Gastrocnemius medialis (tissue), 4 donors: ENCODE results near the gene CNGA4. TPM values are rescaled to one million over a fixed set of nuclear protein-coding genes. Genes with fewer than 3 reads are reported as not detected.
A peak's percentile ranks its signal among the peaks of the same experiment; 100 is the strongest.
"Not testable (repeated sequence)": the region's sequence is repeated elsewhere in the genome, so short reads cannot be mapped to it uniquely, and the experiment has no call there.

ENCODE experiments used
- ATAC-seq, 2 donors: fragments of 150-250 bp; one replicate each; pipeline ENCODE4 v1.9.1; 2016
- DNase-seq, 2 donors: peaks; one replicate each; pipeline ENCODE4 v3.0.0-alpha.2; 2019
- H3K27ac ChIP-seq, 4 donors: fragments of 200-600 bp; sonication (generic); 1 replicate in 1 of 4; 2 replicates in 3 of 4; pipeline ENCODE4 v1.5.1; 2016 to 2018; ENCODE audit warnings: mild to moderate bottlenecking in 2 of 4, moderate library complexity in 1 of 4
- H3K27me3 ChIP-seq, 3 donors: fragments of 200-600 bp; sonication (generic) in 2 of 3; 1 replicate in 1 of 3; 2 replicates in 2 of 3; pipeline versions ENCODE4 v1.5.1 to v1.6.0; 2016 to 2019; ENCODE audit warnings: mild to moderate bottlenecking in 1 of 3, moderate library complexity in 1 of 3
- H3K36me3 ChIP-seq, 2 donors: fragments of 200-600 bp; sonication (generic) in 1 of 2; one replicate each; pipeline ENCODE4 v1.5.1; 2017 to 2018
- H3K4me1 ChIP-seq, 2 donors: fragments of 200-600 bp; sonication (generic) in 1 of 2; one replicate each; pipeline ENCODE4 v1.5.1; 2016 to 2017; ENCODE audit warnings: mild to moderate bottlenecking in 2 of 2
- H3K4me3 ChIP-seq, 4 donors: fragments of 200-600 bp; sonication (generic) in 3 of 4; 1 replicate in 1 of 4; 2 replicates in 3 of 4; pipeline ENCODE4 v1.5.1; 2016 to 2019; ENCODE audit warnings: mild to moderate bottlenecking in 2 of 4
- H3K9me3 ChIP-seq, 3 donors: fragments of 200-600 bp; sonication (generic) in 2 of 3; 1 replicate in 1 of 3; 2 replicates in 2 of 3; pipeline ENCODE4 v1.5.1; 2016 to 2019
- POLR2A ChIP-seq, 2 donors: fragments of 450-650 bp; IDR thresholded peaks; one replicate each; pipeline ENCODE4 v1.6.1; 2017; ENCODE audit warnings: antibody characterized with exemption in 2 of 2, mild to moderate bottlenecking in 2 of 2, moderate library complexity in 2 of 2
- in situ Hi-C, 4 donors: fragments of 200-750 bp; cut with MboI; loops; one replicate each; pipeline versions ENCODE4 v1.15.0 to v1.8.0; 2017; ENCODE audit warnings: low sequenced_read_pairs in 4 of 4
- intact Hi-C: fragments of 100-400 bp; cut with DNase I; formaldehyde crosslinking; loops from one replicate; pipeline ENCODE4 v1.15.1; 2023; ENCODE audit warnings: low total_unique reads
- total RNA-seq, 4 donors: library from RNA; depleted of rRNA; stranded (reverse); fragments of >200 nt; gene quantifications; one replicate each; pipeline versions ENCODE4 v1.1.0 to v1.2.3, GENCODE V29; 2016
- TF ChIP-seq, protein P1 (sequence below), 5 experiments: fragments of 450-650 bp in 3 of 5; fragments of 200-600 bp in 2 of 5; sonication (generic) in 2 of 5; IDR thresholded peaks in 4 of 5; conservative IDR thresholded peaks in 1 of 5; 1 replicate in 4 of 5; 2 replicates in 1 of 5; pipeline ENCODE4 v1.5.1; 2016 to 2019; ENCODE audit warnings: antibody characterized with exemption in 5 of 5, mild to moderate bottlenecking in 3 of 5, moderate library complexity in 3 of 5

Gene CNGA4
- total RNA-seq, 4 donors from 2014 or later, result not detected

DNA sequence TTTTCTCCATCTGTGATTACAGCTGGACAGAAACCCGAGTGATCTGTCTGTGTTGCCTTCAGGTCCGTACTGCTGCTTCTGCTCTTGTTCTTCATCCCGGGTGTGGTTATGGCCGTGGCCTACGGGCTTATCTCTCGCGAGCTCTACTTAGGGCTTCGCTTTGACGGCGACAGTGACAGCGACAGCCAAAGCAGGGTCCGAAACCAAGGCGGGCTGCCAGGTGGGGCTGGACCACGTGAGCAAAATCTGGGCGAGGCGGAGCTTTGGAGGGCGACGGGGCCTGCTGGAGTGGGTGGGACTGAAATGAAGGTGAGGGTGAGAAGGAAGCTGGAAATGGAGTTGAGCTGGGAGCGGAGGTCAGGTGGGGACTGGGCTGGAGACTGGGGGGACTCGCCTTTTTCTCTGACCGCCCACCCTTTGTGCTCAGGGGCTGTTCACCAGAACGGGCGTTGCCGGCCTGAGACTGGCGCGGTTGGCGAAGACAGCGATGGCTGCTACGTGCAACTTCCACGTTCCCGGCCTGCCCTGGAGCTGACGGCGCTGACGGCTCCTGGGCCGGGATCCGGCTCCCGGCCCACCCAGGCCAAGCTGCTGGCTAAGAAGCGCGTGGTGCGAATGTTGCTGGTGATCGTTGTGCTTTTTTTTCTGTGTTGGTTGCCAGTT lies 31.8 kb downstream of the CNGA4 start:
- no peaks in the 10 kb centered on the region for H3K9me3 ChIP-seq
- H3K27ac ChIP-seq, result no peak overlapping the region
- H3K36me3 ChIP-seq, result no peaks in the 10 kb centered on the region
- no peak for ATAC-seq
- TF ChIP-seq, protein P1, sequence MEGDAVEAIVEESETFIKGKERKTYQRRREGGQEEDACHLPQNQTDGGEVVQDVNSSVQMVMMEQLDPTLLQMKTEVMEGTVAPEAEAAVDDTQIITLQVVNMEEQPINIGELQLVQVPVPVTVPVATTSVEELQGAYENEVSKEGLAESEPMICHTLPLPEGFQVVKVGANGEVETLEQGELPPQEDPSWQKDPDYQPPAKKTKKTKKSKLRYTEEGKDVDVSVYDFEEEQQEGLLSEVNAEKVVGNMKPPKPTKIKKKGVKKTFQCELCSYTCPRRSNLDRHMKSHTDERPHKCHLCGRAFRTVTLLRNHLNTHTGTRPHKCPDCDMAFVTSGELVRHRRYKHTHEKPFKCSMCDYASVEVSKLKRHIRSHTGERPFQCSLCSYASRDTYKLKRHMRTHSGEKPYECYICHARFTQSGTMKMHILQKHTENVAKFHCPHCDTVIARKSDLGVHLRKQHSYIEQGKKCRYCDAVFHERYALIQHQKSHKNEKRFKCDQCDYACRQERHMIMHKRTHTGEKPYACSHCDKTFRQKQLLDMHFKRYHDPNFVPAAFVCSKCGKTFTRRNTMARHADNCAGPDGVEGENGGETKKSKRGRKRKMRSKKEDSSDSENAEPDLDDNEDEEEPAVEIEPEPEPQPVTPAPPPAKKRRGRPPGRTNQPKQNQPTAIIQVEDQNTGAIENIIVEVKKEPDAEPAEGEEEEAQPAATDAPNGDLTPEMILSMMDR (IDR thresholded peaks at IDR 0.05 in 4 of 5, conservative IDR thresholded peaks at IDR 0.05 in 1 of 5), result no peak
- no peak for TF ChIP-seq POLR2A (IDR thresholded peaks at IDR 0.05)
- in situ Hi-C loops, result no loop called here
- H3K4me1 ChIP-seq, result peaks cover 18 to 20% of the 10 kb centered on the region in 2 donors
- DNase-seq, result no peak
- intact Hi-C loops, result no loop called here
- H3K4me3 ChIP-seq, result no peak overlapping the region
- no peaks in the 10 kb centered on the region for H3K27me3 ChIP-seq

DNA sequence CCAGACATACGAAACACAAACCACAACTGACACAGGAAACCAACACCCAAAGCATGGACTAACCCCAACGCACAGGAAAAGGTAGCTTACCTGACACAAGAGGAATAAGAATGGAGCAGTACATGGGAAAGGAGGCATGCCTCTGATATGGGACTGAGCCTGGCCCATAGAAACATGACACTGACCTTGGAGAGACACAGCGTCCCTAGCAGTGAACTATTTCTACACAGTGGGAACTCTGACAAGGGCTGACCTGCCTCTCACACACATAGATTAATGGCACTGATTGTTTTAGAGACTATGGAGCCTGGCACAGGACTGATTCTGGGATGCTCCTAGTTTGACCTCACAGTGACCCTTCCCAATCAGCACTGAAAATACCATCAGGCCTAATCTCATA lies 32.7 kb downstream of the CNGA4 start:
- ATAC-seq, result peak; percentile 93
- intact Hi-C loops, result no loop called here

DNA sequence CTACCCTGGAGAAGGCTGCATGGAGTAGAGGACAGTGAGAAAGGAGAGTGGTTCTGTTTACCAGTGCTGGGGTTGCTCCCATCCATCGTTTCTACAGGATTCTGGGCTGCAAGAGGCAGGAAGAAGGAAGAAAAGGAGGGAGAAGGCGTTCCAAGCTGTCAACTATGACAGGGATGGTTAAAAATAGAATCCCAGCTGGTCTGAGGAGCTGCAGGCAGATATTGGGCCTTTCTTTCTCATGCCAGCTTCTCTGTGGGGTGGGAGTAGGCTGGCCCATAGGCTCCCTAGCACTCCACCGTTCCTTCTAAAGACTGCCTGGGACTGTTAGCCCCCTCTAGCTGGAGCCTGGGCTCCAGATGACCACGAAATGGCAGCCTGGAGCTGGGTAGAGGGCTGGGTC lies 34.3 kb downstream of the CNGA4 start:
- H3K27me3 ChIP-seq, result no peaks in the 10 kb centered on the region
- ATAC-seq (peak; percentile 77 to 81), DNase-seq (no peak)
- intact Hi-C loops, result no loop called here
- H3K4me3 ChIP-seq, result no peak overlapping the region
- no peak overlapping the region for H3K27ac ChIP-seq
- H3K9me3 ChIP-seq, result peaks cover 0 to 4% (median 0%) of the 10 kb centered on the region in 3 donors
- H3K36me3 ChIP-seq, result no peaks in the 10 kb centered on the region
- peaks cover 18 to 20% of the 10 kb centered on the region in 2 donors for H3K4me1 ChIP-seq
- in situ Hi-C loops, result no loop called here
- TF ChIP-seq, protein P1 (IDR thresholded peaks at IDR 0.05 in 4 of 5, conservative IDR thresholded peaks at IDR 0.05 in 1 of 5), result no peak
- TF ChIP-seq POLR2A (IDR thresholded peaks at IDR 0.05), result no peak

More for the DNA sequence above, 32.7 kb downstream of the CNGA4 start:
- in situ Hi-C loops, result no loop called here
- H3K36me3 ChIP-seq, result no peaks in the 10 kb centered on the region
- peaks cover 0 to 1% (median 0%) of the 10 kb centered on the region in 3 donors for H3K9me3 ChIP-seq
- peaks cover 18 to 20% of the 10 kb centered on the region in 2 donors for H3K4me1 ChIP-seq
- no peaks in the 10 kb centered on the region for H3K27me3 ChIP-seq
- TF ChIP-seq POLR2A (IDR thresholded peaks at IDR 0.05), result no peak
- TF ChIP-seq, protein P1 (IDR thresholded peaks at IDR 0.05 in 4 of 5, conservative IDR thresholded peaks at IDR 0.05 in 1 of 5), result no peak
- peak in 1 of 2 donors; percentile 24 for DNase-seq
- H3K27ac ChIP-seq, result peak overlapping the region in 1 of 4 donors; percentile 30
- H3K4me3 ChIP-seq, result no peak overlapping the region

DNA sequence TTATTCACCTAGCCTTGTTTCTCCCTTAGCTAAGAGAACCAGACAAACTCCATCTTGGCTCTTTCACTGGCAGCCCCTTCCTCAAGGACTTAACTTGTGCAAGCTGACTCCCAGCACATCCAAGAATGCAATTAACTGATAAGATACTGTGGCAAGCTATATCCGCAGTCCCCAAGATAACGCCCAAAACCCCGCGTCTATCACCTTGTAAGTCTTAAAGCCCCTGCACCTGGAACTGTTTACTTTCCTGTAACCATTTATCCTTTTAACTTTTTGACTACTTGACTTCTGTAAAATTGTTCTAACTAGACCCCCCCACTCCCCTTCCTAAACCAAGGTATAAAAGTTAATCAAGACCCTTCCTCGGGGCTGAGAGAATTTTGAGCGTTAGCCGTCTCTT lies 41.9 kb downstream of the CNGA4 start:
- in situ Hi-C loops, H3K9me3 ChIP-seq, ATAC-seq: not testable (repeated sequence)

DNA sequence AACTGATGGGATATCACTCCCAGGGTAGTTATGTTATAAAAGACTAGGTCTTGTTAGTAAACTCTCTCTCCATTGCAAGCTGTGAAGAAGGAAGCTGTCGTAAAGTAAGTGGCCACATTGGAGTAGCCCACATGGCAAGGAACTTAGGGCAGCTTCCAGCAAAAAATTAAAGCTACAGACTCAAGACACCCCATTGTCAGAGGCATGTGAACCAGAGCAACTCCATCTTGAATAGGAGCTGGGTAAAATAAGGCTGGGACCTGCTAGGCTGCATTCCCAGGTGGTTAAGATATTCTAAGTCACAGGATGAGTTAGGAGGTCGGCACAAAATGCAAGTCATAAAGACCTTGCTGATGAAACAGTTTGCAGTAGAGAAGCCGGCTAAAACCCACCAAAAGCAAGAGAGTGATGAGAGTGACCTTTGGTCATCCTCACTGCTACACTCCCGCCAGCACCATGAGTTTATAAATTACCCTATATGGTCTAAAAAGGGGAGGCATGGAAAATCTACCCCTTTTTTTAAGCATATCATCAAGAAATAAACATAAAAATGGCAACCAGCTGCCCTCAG lies 44.6 kb downstream of the CNGA4 start:
- DNase-seq (no peak), ATAC-seq (no peak)
- TF ChIP-seq POLR2A (IDR thresholded peaks at IDR 0.05), result no peak
- TF ChIP-seq, protein P1 (IDR thresholded peaks at IDR 0.05 in 4 of 5, conservative IDR thresholded peaks at IDR 0.05 in 1 of 5), result no peak
- H3K27me3 ChIP-seq, result no peaks in the 10 kb centered on the region
- H3K9me3 ChIP-seq, result no peaks in the 10 kb centered on the region
- intact Hi-C loops (no loop called here), in situ Hi-C loops (no loop called here)
- no peak overlapping the region for H3K27ac ChIP-seq
- H3K4me3 ChIP-seq, result no peak overlapping the region
- H3K36me3 ChIP-seq, result no peaks in the 10 kb centered on the region
- H3K4me1 ChIP-seq, result no peaks in the 10 kb centered on the region

More for the DNA sequence above, 41.9 kb downstream of the CNGA4 start:
- H3K27me3 ChIP-seq, intact Hi-C loops, H3K27ac ChIP-seq, H3K4me3 ChIP-seq, H3K36me3 ChIP-seq, H3K4me1 ChIP-seq, DNase-seq: not testable (repeated sequence)
